Measurements from ENCODE around the gene PVALEF. TPM values are rescaled to one million over a fixed set of nuclear protein-coding genes. Genes with fewer than 3 reads are reported as not detected.

Gene PVALEF
- total RNA-seq, 1 donor, result not detected

DNA sequence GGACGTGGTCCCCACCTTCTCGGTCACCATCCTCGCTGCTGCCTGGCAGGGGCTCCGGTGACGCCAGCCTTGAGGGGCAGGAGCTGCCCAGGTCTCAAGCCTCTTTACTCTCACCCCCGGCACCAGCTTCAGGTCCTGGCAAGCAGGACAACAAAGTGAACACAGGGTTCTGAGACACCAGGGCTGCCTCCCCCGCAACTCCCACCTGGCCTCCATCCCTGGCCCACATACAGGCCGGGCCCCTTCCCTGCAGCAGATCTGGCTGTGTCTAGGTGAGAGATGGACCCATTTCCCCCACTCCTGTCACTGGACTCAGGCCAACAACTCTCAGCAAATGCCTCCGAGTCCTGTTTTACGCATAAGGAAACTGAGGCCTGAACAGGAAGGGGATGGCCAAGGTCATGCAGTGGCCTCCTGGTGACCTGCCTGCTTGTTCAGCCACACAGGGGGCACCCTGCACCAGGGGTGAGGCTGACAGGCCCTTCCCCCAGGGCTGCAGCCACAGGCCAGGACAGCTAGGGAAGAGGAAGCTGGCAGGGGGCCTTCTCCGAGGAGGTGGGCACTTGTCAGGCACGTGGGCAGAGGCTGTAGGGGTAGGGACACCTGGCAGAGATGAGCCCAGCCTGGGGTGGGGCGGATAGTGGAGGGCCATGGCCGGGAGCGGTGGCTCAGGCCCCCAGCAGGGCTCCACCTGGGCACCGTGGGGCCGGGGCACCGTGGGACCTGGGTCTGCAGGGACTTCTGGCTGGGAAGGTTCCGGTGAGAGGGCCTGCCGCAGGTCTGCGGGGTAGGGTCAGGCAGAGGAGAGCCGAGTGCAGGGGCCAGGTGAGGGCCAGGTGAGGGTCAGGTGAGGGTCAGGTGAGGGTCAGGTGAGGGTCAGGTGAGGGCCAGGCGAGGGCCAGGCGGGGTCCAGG, 46.7 kb upstream of the PVALEF start:
- Histone ChIP-seq H3K27me3 (ENCODE audit: insufficient read depth, low read length) (peaks cover 7% of the 10 kb centered on the region), H3K9me3 (ENCODE audit: low read depth, low read length) (no peaks in the 10 kb centered on the region), H3K36me3 (ENCODE audit: insufficient read depth, low read length) (no peaks in the 10 kb centered on the region), H3K4me2 (ENCODE audit: insufficient read depth, low read length) (peak overlapping the region; percentile 76), H3K27ac (ENCODE audit: low read depth, low read length) (no peak overlapping the region), H3K79me2 (ENCODE audit: insufficient read depth, low read length) (no peaks in the 10 kb centered on the region), H3K4me1 (ENCODE audit: insufficient read depth, low read length) (no peaks in the 10 kb centered on the region), H2AFZ (ENCODE audit: low read length) (no peak overlapping the region), H3K4me3 (ENCODE audit: insufficient read depth, low read length) (peak overlapping the region; percentile 66), H4K20me1 (ENCODE audit: insufficient read depth, low read length) (peaks cover 3% of the 10 kb centered on the region)
- TF ChIP-seq, protein P1, sequence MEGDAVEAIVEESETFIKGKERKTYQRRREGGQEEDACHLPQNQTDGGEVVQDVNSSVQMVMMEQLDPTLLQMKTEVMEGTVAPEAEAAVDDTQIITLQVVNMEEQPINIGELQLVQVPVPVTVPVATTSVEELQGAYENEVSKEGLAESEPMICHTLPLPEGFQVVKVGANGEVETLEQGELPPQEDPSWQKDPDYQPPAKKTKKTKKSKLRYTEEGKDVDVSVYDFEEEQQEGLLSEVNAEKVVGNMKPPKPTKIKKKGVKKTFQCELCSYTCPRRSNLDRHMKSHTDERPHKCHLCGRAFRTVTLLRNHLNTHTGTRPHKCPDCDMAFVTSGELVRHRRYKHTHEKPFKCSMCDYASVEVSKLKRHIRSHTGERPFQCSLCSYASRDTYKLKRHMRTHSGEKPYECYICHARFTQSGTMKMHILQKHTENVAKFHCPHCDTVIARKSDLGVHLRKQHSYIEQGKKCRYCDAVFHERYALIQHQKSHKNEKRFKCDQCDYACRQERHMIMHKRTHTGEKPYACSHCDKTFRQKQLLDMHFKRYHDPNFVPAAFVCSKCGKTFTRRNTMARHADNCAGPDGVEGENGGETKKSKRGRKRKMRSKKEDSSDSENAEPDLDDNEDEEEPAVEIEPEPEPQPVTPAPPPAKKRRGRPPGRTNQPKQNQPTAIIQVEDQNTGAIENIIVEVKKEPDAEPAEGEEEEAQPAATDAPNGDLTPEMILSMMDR (IDR thresholded peaks at IDR 0.05; ENCODE audit: extremely low read depth, low read depth, low read length), result no peak
- no peak for DNase-seq (ENCODE audit: insufficient read length, low spot score, missing footprints)

DNA sequence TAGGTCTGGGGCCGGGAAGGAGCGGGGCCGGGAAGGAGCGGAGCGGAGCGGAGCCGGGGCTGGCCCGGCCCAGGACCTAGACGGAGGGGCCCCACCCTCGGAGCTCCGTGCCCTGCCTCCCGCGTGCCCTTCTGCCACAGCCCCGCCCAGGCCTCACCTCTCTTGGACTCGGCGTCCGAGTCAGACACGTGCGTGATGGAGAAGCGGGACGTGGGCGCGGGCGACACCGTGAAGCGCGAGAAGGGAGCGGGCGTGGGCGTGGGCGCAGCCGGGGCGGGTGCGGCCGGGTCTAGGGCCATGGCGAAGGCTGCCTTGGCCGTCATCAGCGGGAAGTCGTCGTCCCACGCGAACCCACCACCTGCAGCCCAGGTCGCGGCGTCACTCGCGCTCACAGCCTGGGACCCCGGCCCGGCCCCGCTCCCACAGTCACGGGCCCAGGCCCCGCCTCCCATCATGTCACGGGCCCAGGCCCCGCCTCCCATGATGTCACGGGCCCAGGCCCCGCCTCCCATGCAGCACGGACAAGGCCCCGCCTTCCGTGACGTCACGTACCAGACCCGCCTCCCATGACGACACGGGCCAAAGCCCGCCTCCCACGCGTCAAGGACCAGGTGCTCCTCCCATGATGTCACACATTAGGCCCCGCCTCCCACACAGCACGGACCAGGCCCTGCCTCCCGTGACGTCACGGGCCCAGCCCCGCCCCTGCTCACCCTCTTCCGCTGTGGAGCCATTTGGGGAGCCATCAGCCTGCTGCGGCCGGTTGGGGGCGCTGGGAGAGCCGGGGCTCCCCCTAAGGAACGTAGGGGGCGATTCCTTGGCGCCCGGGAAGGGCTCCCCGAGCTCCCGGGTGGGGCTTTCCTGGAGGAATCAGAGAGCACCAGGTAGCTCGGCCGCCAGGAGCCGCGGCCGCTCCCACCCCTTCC, 45.8 kb upstream of the PVALEF start:
- peaks cover 3% of the 10 kb centered on the region for H4K20me1 ChIP-seq (ENCODE audit: insufficient read depth, low read length)
- DNase-seq (ENCODE audit: insufficient read length, low spot score, missing footprints), result peak; percentile 100
- peak overlapping the region; percentile 76 for H3K4me2 ChIP-seq (ENCODE audit: insufficient read depth, low read length)
- H3K4me3 ChIP-seq (ENCODE audit: insufficient read depth, low read length), result peak overlapping the region; percentile 66
- H3K27ac ChIP-seq (ENCODE audit: low read depth, low read length), result no peak overlapping the region
- no peaks in the 10 kb centered on the region for H3K4me1 ChIP-seq (ENCODE audit: insufficient read depth, low read length)
- H3K36me3 ChIP-seq (ENCODE audit: insufficient read depth, low read length), result no peaks in the 10 kb centered on the region
- H3K9me3 ChIP-seq (ENCODE audit: low read depth, low read length), result no peaks in the 10 kb centered on the region
- TF ChIP-seq, protein P1 (IDR thresholded peaks at IDR 0.05; ENCODE audit: extremely low read depth, low read depth, low read length), result no peak
- H3K27me3 ChIP-seq (ENCODE audit: insufficient read depth, low read length), result peaks cover 7% of the 10 kb centered on the region
- H2AFZ ChIP-seq (ENCODE audit: low read length), result peak overlapping the region; percentile 41
- no peaks in the 10 kb centered on the region for H3K79me2 ChIP-seq (ENCODE audit: insufficient read depth, low read length)

DNA sequence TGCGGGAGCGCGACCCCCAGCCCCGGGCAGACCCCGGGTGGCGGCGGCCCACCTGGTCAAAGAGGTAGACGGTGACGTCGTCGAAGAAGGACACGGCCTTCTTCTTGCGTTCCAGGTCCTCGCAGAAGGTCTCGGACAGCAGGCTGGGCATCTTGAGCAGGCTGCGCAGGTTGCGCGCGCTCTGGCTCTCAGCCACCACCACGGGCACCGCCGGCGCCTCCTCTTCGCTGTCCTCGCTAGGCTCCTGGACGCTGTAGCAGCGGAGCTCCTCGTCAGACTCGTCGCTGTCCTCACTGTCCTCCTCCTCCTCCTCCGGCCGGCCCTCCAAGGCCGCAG, 45.2 kb upstream of the PVALEF start:
- H3K4me3 ChIP-seq (ENCODE audit: insufficient read depth, low read length), result peak overlapping the region; percentile 66
- no peak overlapping the region for H3K27ac ChIP-seq (ENCODE audit: low read depth, low read length)
- peak overlapping the region; percentile 76 for H3K4me2 ChIP-seq (ENCODE audit: insufficient read depth, low read length)
- no peaks in the 10 kb centered on the region for H3K79me2 ChIP-seq (ENCODE audit: insufficient read depth, low read length)
- peaks cover 7% of the 10 kb centered on the region for H3K27me3 ChIP-seq (ENCODE audit: insufficient read depth, low read length)
- H2AFZ ChIP-seq (ENCODE audit: low read length), result no peak overlapping the region
- TF ChIP-seq, protein P1 (IDR thresholded peaks at IDR 0.05; ENCODE audit: extremely low read depth, low read depth, low read length), result no peak
- no peaks in the 10 kb centered on the region for H3K9me3 ChIP-seq (ENCODE audit: low read depth, low read length)
- H3K36me3 ChIP-seq (ENCODE audit: insufficient read depth, low read length), result no peaks in the 10 kb centered on the region
- DNase-seq (ENCODE audit: insufficient read length, low spot score, missing footprints), result no peak
- peaks cover 3% of the 10 kb centered on the region for H4K20me1 ChIP-seq (ENCODE audit: insufficient read depth, low read length)
- H3K4me1 ChIP-seq (ENCODE audit: insufficient read depth, low read length), result no peaks in the 10 kb centered on the region
